HG02642 (cell line): ENCODE results near the gene MTA3.

Experiments used
- ATAC-seq: cut with Tn5 transposase; IDR thresholded peaks from one replicate; pipeline ENCODE4 v1.9.1; 2021; ENCODE audit warnings: mild to moderate bottlenecking; ENCODE audit not compliant: unreplicated experiment, poor library complexity

The MTA3 gene

GRCh38 chr2:42653039-42653438, 84.6 kb downstream of the MTA3 start:
- ATAC-seq, result no peak

DNA sequence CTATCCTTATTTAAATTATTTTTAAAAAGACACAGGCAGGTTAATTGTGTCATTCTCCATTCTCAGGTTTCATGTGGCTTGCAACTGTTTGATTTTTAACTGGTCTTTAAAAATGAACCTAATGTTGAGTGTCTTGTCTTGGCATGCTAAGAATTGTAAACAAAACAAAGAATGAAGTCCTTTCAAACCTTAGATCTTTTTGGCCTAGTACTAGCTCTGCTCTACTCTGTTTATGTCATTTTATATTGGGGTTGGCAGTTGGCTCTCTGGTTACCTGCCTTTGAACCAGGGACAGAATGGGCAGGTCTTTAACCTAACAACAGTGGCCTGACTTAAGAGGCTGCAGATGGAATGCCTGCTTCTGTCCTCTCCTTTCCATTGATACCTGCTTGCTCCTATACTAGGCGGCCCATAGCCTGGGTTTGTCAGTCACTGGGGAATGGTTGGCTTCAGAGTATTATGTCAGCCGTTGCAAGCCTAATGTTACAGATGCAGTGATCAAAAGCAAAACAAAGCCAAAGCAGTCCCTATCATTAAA, 85.5 kb downstream of the MTA3 start:
- no peak for ATAC-seq

- no peak for ATAC-seq
Measured at GRCh38 chr2:42658306-42658705, 89.9 kb downstream of the MTA3 start.

DNA sequence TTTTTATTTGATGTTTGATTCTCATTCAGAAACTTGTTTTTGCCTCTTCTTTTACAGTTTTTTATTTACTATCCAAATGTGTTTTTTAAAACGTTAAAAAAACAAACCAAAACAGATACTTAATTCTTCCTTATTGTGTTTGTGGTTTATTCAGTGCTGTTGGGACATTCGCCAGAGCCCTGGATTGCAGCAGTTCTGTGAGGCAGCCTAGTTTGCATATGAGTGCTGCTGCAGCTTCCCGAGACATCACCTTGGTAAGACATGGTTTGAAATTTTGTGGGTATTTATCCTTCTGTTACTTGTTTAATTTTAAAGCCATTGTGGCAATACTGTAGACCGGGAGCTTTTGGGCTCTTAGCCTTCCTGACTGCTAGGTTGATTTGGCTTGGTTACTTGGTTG, 91.2 kb downstream of the MTA3 start:
- ATAC-seq, result no peak

GRCh38 chr2:42663106-42663780, 94.8 kb downstream of the MTA3 start:
- ATAC-seq, result peak; percentile 92

DNA sequence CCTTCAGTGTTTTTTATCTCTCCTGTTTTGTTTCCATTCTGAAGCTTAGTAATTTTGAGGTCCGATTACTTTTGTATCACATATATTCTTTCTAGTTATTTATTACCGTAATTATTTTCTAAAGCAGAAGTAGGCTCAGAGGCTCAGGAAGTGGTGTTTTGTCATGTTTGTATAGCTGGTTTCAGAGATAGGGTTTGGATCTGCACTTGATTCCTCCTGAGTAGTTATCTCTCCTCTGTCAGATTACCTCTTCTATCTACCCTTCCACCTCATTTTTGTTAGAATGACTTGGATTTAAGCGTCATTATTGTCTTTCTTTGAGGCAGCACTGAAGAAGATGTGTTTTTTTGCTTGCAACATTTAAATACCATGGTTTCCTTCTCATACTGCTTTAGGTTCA, 95.4 kb downstream of the MTA3 start:
- ATAC-seq, result no peak

- ATAC-seq, result no peak
Measured at GRCh38 chr2:42673989-42674579, 105.7 kb downstream of the MTA3 start.

GRCh38 chr2:42675815-42676214, 107.4 kb downstream of the MTA3 start:
- ATAC-seq, result no peak

DNA sequence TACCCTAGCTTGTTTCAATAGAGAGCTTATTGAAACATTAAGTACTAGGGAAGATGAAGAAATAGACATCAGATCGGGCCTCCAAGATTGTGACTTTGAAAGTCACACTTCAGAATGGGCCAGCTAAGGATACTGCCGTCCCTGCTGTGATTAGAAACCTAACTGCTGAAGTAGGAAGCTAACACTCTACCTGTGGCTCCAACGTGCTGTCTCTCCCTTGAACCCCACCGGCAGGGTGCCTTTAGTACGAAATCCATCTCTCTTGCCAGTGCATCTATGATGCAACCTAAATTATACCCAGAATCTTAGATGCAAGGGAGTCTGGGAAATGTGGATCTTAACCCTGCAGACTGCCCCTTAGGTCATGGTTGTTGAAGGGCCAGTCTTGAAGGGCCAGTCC, 116.9 kb downstream of the MTA3 start:
- ATAC-seq, result no peak

DNA sequence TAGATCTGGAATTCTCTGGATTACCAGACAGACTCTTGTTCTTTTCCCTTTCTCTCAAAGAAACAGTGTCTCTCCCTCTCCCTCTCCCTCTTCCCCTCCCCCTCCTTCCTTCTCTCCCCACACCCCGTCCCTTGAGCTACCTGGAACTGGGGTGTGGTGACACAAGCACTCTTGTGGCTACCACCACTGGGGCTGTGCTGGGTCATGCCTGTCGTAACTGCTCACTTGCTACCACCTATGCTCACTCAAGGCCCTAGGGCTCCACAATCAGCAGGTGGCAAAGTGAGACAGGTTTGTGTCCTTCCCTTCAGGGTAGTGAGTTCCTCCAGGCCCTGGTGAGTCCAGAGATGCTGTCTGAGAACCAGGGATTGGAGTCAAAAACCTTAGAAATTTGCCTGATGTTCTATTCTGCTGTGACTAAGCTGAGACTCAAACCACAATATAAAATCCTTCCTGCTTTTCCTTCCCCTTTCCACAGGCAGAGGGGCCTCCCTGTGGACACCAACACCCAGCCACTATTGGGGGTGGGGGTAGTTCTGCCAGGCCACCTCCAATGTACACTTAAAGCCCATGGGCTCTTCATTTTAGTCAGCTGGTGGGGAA, 124.7 kb downstream of the MTA3 start:
- ATAC-seq, result no peak

GRCh38 chr2:42693688-42694479, 125.5 kb downstream of the MTA3 start:
- no peak for ATAC-seq

GRCh38 chr2:42696987-42697386, 128.6 kb downstream of the MTA3 start:
- ATAC-seq, result no peak

DNA sequence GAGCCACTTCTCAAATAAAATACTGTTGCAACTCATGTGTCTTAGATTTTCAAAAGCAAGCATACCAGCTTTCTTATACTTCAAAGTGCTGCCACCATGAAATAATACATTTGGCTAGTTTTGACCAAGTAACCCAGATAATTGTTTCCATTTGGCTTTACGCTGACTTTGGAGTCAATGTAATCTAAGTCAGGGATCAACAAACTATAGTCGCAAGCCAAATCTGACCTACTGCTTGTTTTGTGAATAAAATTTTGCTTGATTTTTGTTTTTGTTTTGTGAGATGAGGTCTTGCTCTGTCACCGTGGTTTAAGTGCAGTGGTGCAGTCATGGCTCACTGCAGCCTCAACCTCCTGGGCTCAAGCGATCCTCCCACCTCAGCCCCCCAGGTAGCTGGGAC, 130.5 kb downstream of the MTA3 start:
- ATAC-seq, result no peak

- no peak for ATAC-seq
Measured at GRCh38 chr2:42706836-42707235, 138.4 kb downstream of the MTA3 start.

GRCh38 chr2:42708179-42708578, 139.7 kb downstream of the MTA3 start:
- no peak for ATAC-seq

DNA sequence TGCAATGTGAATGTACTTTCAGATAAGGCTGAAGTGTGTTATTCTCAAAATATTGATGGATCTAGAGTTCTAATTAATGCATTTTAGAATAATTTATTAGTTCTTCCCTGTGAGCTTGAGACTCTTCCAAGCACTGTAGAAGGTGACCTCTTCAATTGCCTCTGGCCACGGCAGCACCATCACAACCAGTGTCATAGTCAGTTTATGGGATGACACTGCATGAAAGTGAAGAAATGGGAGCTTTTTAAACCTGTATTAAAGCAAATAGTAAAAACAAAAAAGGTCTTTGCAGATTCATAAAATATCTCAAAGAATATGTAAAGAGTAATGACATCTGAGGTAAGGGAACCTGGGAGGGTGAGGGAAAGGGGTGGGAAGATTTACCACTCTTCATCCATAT, 143.5 kb downstream of the MTA3 start:
- no peak for ATAC-seq

DNA sequence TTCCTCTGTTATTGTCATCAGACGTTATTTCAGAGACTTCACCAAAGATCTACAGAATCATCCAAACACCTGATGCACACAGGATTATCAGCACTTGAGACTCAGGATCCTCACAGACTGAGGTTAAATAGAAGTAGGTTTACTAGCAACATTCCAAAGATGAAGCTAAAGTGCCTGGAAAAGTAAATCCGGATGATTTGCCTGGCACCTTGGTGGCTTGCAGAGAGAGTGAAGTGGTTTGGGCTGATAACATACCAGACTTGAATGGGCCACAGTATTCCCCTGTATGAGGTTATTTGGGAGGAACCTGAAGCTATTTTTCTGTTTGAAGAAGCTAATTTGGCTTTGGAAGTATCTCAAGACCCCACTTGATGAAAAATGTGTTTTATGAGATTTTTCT, 144.5 kb downstream of the MTA3 start:
- no peak for ATAC-seq

DNA sequence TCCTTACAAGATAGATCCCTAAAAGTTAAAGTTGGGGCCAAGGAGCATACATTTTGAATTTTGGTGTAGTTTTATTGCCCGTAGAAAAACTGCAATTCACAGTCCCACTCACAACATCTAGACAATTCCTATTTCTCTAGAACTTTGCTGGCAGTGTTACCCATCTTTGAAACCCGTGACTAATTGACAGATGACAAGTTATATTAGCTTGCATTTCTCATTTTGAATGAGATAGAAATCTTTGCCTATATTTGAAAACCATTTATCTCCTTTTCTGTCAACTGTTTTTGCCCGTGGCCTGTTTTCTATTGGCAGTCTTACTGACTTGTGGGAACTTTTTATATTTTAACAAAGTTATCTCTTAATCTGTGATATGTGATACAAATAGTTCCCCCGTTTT, 145.5 kb downstream of the MTA3 start:
- ATAC-seq, result no peak

GRCh38 chr2:42714686-42715085, 146.3 kb downstream of the MTA3 start:
- no peak for ATAC-seq

DNA sequence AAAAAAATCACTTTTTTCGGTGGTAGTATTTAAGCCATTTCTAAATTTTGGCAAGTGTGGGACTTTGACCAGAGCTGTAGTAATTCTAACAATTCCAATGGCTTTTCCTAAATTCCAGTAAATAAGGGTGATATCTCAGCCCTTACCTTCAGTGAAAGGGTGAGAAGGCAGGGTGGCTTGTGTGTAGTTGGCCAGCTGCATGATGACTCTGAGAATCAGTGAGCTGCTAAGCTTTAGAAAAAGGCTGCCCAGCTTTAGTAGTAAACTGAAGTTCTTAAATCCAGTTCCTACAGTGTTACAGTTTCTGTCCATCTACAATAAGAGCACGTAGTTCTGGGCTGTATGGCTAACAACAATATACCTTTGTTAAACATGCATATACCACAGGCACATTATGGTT, 153.5 kb downstream of the MTA3 start:
- no peak for ATAC-seq
